GM18526 (cell line): ENCODE measurements around the gene CLTCL1.

Experiments used
- POLR2A ChIP-seq: IDR thresholded peaks from 3 replicates; pipeline ENCODE4 v1.6.1; 2011; ENCODE audit not compliant: insufficient read length; ENCODE audit errors: extremely low read depth

The CLTCL1 gene

DNA sequence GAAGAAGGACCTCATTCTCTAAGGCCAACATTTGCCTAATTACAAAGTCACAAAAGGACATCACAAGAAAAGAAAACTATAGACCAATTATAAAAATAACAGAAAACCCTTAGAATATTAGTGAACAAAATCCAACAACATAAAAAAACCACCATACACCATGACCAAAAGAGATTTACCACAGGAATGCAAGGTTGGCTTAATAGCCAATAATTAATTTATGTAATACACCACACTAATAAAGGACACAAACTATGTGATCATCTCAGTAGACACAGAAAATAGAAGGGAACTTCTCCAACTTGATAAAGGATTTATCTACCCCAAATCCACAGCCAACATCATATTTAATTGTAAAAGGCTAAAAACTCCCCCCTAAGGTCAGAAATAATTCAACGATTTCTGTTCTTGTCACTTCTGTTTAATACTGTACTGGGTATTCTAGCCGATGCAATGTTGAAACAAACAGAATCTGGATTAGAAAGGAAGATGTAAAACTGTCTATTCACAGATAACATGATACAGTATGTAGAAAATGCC lies 24.9 kb downstream of the CLTCL1 start:
- TF ChIP-seq POLR2A = no peak

DNA sequence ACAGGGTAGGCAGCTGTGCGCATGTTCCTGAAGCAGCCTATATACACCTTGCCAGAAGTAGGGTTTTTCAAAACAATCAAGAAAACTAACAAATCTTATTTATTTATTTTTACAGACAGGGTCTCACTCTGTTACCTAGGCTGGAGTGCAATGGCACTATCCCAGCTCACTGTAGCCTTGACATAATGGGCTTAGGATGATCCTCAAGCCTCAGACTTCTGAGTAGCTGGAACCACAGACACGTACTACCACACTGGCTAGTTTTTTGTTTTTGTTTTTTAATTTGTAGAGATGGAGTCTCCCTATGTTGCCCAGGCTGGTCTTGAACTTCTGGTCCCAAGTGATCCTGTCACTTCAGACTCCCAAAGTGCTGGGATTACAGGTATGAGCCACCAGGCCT lies 25.7 kb downstream of the CLTCL1 start:
- no peak for TF ChIP-seq POLR2A

DNA sequence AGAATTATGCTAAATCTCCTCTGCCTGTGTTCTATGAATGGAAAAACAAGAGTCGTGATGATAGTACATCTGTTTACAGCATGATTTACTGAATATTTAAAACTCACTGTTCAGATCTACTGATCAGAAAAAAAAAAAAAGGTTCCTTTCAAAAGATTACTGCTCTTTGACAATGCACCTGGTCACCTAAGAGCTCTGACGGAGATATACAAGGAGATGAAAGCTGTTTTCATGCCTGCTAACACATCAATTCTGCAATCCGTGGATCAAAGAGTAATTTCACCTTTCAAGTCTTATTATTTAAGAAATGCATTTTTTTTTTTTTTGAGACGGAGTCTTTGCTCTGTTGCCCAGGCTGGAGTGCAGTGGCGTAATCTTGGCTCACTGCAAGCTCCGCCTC lies 30.7 kb downstream of the CLTCL1 start:
- no peak for TF ChIP-seq POLR2A

DNA sequence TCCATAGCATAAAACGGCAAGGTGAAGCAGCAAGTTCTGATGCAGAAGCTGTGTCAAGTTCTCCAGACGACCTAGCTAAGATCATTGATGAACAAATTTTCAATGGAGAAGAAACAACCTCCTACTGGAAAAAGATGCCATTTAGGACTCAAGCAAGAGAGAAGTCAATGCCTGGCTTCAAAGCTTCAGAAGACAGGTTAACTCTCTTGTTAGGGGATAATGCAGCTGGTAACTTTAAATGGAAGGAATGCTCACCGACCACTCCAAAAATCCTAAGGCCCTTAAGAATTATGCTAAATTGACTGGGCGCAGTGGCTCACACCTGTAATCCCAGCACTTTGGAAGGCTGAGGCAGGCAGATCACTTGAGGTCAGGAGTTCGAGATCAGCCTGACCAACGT lies 31.3 kb downstream of the CLTCL1 start:
- TF ChIP-seq POLR2A = no peak

DNA sequence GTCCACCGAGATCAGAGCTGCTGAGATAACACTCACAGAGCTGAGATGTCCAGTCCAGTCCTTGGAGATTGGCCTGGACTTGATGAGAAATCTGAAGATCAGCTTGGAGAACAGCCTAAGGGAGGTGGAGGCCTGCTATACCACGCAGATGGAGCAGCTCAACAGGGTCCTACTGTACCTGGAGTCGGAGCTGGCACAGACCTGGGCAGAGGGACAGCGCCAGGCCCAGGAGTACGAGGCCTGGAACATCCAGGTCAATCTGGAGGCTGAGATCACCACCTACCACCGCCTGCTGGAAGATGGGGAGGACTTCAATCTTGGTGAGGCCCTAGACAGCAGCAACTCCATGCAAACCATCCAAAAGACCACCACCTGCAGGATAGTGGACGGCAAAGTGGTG lies 33.1 kb downstream of the CLTCL1 start:
- TF ChIP-seq POLR2A = no peak

DNA sequence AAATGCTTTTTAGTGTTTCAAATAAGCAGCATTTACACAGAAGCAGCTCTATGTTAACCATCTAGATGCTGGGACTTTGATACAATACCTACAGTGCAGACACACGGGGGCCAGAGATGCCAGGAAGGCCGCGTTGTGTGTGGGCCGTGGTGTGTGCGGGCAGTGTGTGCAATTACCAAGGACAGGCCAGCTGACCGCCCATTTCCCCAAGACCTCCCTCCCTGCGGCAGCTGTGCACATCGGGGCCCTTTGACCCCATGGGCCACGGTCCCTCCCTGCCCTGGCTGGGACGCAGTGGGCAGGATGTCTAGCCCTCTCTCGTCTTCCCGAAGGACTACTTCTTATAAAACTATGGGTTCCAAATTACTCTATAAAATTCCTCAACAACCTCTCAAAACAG lies 38.4 kb downstream of the CLTCL1 start:
- TF ChIP-seq POLR2A = no peak

DNA sequence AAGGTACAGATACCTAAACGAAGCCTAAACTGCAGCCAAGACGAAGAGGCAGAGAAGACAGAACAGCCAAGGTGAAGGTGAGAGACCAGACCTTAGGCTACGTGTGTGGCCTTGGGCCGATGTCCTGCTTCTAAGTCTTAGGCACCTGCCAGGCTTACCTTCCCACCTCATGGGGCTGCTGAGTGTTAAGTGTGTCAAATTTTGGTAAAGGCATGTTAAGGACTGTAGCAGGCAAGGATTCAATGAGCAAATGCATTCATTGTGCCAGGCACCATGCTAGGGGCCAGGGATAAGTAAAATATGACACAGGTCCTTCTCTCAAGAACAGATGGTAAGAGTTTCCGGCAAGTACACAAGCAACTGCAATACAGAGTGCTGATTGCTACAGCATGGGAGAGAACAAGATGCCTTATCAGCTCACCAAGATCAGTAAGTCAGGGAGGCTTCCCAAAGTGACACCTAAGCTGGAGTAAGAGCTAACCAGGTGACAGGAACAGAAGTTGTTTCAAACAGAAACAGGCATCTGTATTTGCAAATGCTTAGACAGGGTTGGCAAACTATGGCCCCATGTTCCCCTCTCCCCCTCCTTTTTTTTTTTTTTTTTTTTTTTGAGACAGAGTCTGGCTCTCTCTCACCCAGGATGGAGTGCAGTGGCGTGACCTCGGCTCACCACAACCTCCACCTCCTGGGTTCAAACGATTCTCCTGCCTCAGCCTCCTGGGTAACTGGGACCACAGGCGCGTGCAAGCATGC lies 46.7 kb downstream of the CLTCL1 start:
- no peak for TF ChIP-seq POLR2A

DNA sequence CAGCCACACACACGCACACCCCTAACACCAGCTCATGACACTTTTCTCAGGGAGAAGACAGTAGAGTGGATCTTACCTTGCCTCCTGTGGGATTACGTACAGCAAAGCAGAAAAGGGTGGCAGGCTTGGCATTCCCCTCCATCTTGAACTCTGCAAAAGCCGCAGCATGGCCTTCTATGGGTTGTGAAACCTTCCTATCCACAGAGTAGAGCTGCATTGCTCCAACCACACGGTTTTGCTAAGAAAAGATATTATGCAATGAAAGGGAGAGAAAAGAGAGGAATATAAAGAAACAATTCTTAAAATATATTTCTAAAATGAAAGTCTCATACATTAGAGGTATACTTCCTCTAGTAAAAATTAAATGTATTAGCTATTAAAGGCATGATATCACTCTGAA lies 48.8 kb downstream of the CLTCL1 start:
- no peak for TF ChIP-seq POLR2A

DNA sequence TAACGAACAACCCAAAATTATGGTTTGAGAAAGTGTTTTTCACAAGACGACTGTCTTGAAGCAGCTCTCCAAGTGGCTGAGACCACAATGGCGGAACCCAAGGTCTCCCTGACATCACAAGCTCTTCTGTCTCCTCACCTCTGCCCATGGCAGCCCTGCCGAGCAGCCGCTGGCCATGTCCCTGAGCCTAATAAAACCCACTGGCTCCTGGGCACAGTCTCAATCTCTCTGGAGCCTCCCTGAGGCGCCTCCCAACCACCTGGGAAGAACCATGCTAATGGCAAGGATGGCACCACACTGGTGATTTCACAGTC lies 50.0 kb downstream of the CLTCL1 start:
- TF ChIP-seq POLR2A = no peak

DNA sequence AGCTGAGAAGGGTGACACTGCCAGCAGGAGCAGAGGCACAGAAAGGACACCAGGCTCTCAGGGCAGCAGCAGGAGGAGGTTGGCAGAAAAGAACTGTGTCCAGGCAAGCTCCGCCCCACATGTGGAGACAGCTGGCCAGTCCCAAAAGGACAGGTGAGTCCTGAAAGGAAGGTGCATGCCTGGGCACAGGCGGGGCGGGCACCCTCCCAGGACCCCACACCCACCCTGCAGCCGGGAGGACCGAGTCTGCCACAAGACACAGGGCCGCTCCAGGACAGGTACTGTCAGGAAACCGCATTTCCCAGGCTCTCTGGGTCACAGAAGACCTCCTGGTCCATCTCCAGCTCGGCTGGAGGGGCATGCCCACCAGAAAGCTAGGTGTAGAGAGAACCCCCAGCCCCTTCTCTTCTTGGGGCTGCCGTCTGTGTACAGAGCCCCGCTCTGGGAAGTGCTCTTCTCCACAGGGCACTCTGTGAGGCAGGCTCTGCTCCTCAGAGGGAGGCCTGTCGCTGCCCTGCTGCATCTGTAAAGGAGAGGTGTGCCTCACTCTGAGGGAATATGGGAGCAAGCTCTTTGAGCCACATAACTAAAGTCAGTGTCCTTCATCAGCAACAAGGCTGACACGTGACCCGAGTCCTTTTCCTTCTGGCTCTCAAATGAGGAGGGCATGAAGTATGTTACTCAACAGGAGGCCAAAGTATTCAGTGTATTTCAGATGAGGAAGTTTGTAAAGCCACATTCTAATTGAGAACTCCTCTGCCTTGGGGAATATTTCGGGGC lies 50.5 kb downstream of the CLTCL1 start:
- TF ChIP-seq POLR2A = no peak

DNA sequence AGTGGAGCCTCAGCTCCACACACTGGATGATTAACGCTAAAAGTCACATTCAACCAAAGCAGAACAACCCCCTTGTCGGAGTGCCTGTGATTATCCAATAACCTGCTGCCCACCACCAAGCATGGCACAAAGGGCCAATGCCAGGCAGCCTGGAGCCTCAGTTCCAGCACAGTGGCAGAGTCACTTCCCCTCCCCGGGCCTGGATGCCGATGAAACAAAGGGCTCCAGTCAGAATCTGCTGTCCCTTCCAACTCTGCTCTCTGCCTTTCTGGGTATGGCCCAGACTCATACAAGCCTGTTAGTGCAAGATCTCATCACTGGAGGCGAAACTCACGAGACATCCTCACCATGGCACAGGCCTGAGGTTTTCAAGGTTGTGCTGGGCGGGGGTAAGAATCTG lies 52.1 kb downstream of the CLTCL1 start:
- TF ChIP-seq POLR2A = no peak

DNA sequence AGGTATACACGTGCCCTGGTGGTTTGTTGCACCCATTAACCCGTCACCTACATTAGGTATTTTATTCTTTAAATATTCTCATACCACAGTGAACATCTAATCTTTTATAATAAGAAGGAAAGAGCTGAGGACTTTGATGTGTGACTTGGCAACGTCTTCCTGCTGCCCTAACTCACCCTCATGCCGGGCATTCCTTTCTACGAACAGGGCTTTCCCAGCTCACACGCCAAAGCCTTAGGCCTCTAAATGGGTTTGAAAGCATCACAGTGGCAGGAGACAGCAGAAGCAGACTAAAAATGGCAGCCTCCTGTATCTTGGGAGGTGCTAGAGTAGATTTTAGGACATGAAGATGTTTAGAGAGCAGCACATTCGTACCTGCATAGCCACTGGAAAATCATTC lies 52.6 kb downstream of the CLTCL1 start:
- TF ChIP-seq POLR2A = no peak

DNA sequence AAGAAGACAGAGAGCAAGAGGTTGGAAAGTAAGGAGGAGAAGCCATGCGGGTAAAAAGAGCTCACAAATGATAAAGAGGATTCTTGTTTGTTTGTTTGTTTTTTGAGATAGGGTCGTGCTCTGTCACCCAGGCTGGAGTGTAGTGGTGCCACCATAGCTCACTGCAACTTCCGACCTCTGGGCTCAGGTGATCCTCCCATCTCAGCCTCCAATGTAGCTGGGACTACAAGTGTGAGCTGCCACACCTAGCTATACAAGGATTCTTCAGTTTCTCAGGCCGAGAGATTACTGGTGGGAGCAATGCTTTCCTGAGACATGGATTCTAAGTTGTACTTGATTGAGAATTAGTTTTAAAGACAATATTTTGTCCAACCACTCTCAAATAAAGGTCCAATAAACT lies 55.6 kb downstream of the CLTCL1 start:
- no peak for TF ChIP-seq POLR2A

DNA sequence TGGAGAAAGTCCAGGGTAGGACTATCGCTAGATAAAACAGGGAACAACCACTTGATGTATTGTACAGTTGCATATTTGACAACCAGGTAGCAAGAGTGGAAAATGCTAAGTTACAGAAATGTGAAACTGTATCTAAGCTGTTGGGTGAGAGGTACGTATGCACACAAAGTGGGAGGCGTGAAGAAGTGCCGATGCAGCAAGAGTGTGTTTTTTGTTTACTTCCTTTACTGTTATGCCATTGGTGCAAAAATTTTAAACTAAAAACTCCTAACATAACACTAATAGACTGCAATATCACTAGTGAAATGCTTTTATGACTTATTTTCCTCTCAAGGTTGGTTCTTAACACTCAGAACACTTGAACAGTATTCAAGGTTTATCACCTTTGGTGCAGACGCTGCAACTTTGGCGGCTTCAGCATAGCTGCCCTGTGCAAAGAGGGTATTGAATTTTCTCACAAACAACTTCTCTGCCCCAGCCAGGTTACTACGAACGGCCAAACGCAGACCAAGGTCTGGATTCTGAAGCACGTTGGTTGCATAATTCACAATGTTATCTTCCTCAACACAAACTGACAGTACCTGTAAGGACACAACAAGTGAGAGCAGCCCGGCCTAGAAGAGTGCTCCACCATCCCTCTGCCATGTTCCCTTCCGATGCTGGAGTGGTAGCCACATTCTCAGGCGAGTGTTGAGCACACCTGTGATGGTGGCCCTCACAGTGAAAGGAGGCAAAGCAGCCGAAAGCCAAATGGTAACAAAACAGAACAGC lies 57.2 kb downstream of the CLTCL1 start:
- TF ChIP-seq POLR2A = no peak

DNA sequence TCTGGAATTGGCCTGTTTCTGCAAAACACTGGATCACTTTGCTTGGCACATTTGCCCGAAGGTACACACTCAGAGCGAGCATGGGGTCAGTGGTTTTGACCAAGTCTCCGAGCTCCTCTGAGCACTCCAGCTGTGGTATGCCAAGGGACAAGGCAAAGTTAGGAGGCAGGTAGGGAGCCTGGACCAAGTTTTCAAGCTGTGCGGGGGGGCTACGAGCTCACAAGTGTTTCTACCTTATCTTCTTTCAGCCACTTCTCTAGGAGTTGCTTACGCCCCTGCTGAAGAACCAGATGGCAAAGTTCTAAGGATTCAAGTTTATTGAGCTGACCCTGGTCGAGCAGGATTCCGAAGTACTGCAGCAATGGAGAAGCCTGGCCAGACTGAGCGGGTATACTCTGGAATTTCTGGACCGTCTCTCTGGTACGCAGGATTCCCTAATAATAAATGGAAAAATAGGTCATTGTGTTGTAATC lies 58.3 kb downstream of the CLTCL1 start:
- TF ChIP-seq POLR2A = no peak

DNA sequence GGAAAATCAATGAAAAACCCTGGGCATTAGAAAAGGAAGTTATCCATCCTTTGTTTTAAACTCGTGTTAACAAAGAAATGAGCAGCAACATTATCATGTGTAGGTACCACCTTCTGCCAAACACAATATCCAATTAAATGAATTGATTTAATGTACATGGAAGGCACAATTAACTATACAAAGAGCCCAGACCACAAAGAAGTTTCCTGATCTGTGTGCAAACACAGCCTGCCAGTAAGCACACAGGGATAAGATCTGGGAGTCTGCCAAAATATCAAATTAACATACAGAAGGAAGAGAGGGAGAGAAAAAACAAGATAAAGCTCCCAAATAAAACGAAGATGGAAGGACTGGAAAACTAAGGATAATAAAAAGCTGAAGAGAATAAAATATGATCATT lies 58.9 kb downstream of the CLTCL1 start:
- no peak for TF ChIP-seq POLR2A
